Adrenal gland (tissue), 12 donors: ENCODE data around the gene ZCCHC17. TPM values are rescaled to one million over a fixed set of nuclear protein-coding genes. Genes with fewer than 3 reads are reported as not detected.

Experiments
- DNase-seq, 7 donors: peaks; one replicate each; pipeline ENCODE4 v3.0.0-alpha.2; 2019 to 2020
- H3K27ac ChIP-seq, 5 donors: fragments of 200-600 bp; sonication (generic) in 4 of 5; 1 replicate in 3 of 5; 2 replicates in 2 of 5; pipeline versions ENCODE4 v1.5.1 to v1.8.0; 2016 to 2020; ENCODE audit warnings: mild to moderate bottlenecking in 1 of 5
- H3K27me3 ChIP-seq: fragments of 200-600 bp; 2 replicates; pipeline ENCODE4 v1.8.0; 2021
- H3K36me3 ChIP-seq, 2 donors: fragments of 200-600 bp; replicated peaks in 1 of 2; 1 replicate in 1 of 2; 2 replicates in 1 of 2; pipeline versions ENCODE4 v1.5.1 to v1.8.0; 2018 to 2022
- H3K4me1 ChIP-seq, 2 donors: fragments of 200-600 bp; replicated peaks in 1 of 2; 1 replicate in 1 of 2; 2 replicates in 1 of 2; pipeline versions ENCODE4 v1.5.1 to v1.8.0; 2018 to 2021
- H3K4me3 ChIP-seq, 4 donors: fragments of 200-600 bp; sonication (generic) in 3 of 4; one replicate each; pipeline ENCODE4 v1.5.1; 2016 to 2018
- H3K9me3 ChIP-seq, 3 donors: fragments of 200-600 bp; sonication (generic) in 1 of 3; replicated peaks in 1 of 3; 1 replicate in 2 of 3; 2 replicates in 1 of 3; pipeline versions ENCODE4 v1.5.1 to v1.8.0; 2016 to 2021
- POLR2A ChIP-seq, 2 donors: fragments of 450-650 bp; IDR thresholded peaks; one replicate each; pipeline ENCODE4 v1.6.1; 2017; ENCODE audit warnings: antibody characterized with exemption in 2 of 2, mild to moderate bottlenecking in 2 of 2, moderate library complexity in 1 of 2
- WGBS, 4 donors: extraction: QIAGEN DNeasy Blood & Tissue Kit in 2 of 4; methylation state at CpG; one replicate each; pipeline versions ENCODE4 v1.1.5 to v1.1.7; 2013 to 2017; 5-methylcytosine and 5-hydroxymethylcytosine counted together
- intact Hi-C, 2 donors: fragments of 100-400 bp; cut with DNase I; formaldehyde crosslinking; loops; one replicate each; pipeline versions ENCODE4 v1.14.1 to v1.15.0; 2022 to 2023
- polyA plus RNA-seq, 3 donors: library from polyadenylated mRNA; stranded (reverse); fragments of 200-250 nt in 2 of 3; fragments of 350-450 nt in 1 of 3; fragmentation: Illumina TruSeq in 1 of 3; extraction: RNeasy Lipid Tissue Mini Kit (QIAGEN cat#74804) in 1 of 3; gene quantifications; one replicate each; pipeline ENCODE4 v1.2.3, GENCODE V29; 2013 to 2014
- total RNA-seq, 9 donors: library from RNA; depleted of rRNA in 4 of 9; stranded (reverse); fragments of >200 nt in 4 of 9; fragments of 120-200 nt in 1 of 9; fragmentation: NEBNext Ultra II Directional in 1 of 9; extraction: Animal tissue kit (Norgen Biotek cat#: 25700) in 1 of 9; gene quantifications; one replicate each; pipeline versions ENCODE4 v1.1.0 to v1.2.4, GENCODE V29; 2013 to 2023
- TF ChIP-seq, protein P1 (sequence below), 6 experiments: fragments of 450-650 bp in 4 of 6; fragments of 200-600 bp in 2 of 6; sonication (generic) in 1 of 6; IDR thresholded peaks; 1 replicate in 5 of 6; 2 replicates in 1 of 6; pipeline versions ENCODE4 v1.5.1 to v1.8.0; 2016 to 2021; ENCODE audit warnings: antibody characterized with exemption in 6 of 6, mild to moderate bottlenecking in 2 of 6, moderate library complexity in 1 of 6
- donor health status: healthy with polysubstance abuse.
- donor health status: Bipolar disorder and iron deficiency.
- donor health status: DM: yes; HTN: yes; CAD: no.
- donor health status: DM: no; HTN: no; CAD: no.
- donor health status: DM: no; HTN: no; CAD: no.
- donor health status: DM: yes; HTN: yes; CAD: no.

ZCCHC17 gene
- total and polyA plus RNA-seq, 12 donors, result 20.9 to 62.1 (median 29.5) TPM

DNA sequence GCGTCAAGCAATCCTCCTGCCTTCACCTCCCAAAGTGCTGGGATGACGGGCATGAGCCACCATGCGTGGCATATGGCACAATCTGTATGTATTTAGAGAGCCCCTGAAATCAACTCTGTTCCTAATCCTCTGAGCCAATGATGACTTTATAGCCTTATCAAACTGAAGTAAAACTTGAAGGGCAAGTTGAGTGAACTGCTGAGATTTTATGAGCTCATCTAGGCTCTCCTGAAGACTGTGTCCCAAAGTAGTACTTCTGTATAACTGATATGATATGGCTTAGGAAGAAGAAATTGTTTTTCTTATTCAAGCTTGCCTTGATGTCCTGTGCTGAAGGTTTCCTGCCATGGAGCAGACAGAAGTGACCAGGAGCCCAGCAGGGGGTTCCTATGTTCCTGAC is 33.4 kb upstream of the ZCCHC17 start:
- Histone ChIP-seq H3K36me3 (peaks cover 0 to 47% of the 10 kb centered on the region in 2 donors), H3K9me3 (no peaks in the 10 kb centered on the region), H3K4me3 (no peak overlapping the region), H3K27me3 (no peaks in the 10 kb centered on the region), H3K4me1 (peaks cover 18 to 43% of the 10 kb centered on the region in 2 donors), H3K27ac (peak overlapping the region in 2 of 5 donors; percentile 9 to 58)
- WGBS, 4 donors, result 96 to 97% (median 97%) methylated on average over 3 of the region's 3 CpGs
- DNase-seq, result no peak
- intact Hi-C loops, result no loop called here
- no peak for TF ChIP-seq POLR2A (IDR thresholded peaks at IDR 0.05)
- TF ChIP-seq, protein P1, sequence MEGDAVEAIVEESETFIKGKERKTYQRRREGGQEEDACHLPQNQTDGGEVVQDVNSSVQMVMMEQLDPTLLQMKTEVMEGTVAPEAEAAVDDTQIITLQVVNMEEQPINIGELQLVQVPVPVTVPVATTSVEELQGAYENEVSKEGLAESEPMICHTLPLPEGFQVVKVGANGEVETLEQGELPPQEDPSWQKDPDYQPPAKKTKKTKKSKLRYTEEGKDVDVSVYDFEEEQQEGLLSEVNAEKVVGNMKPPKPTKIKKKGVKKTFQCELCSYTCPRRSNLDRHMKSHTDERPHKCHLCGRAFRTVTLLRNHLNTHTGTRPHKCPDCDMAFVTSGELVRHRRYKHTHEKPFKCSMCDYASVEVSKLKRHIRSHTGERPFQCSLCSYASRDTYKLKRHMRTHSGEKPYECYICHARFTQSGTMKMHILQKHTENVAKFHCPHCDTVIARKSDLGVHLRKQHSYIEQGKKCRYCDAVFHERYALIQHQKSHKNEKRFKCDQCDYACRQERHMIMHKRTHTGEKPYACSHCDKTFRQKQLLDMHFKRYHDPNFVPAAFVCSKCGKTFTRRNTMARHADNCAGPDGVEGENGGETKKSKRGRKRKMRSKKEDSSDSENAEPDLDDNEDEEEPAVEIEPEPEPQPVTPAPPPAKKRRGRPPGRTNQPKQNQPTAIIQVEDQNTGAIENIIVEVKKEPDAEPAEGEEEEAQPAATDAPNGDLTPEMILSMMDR (IDR thresholded peaks at IDR 0.05), result no peak

DNA sequence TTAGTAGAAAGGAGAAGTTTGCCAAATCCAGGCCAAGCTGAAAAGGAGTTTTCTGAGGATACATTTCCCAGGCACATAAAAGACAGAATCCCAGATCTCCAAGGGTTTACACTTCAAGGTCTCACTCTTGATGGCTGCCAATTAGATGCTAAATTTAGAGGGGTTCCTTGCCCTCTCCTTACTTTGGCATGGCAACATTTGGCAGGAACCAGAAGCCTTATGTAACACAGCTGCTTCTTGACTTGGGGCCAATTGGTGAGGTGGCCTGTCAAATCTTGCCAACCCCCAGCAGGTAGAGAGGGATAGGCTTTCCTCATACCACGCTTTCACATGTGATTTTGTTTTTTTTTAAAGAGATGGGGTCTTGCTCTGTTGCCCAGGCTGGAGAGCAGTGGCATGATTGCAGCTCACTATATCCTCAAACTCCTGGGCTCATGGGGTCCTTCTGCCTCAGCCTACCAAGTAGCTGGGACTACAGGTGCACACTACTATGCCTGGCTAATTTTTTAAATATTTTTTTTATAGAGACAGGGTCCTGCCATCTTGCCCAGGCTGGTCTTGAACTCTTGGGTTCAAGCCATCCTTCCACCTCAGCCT is 31.9 kb upstream of the ZCCHC17 start:
- H3K9me3 ChIP-seq, result no peaks in the 10 kb centered on the region
- intact Hi-C loops, result no loop called here
- no peaks in the 10 kb centered on the region for H3K27me3 ChIP-seq
- peaks cover 15 to 36% of the 10 kb centered on the region in 2 donors for H3K4me1 ChIP-seq
- DNase-seq, result peak; percentile 36 to 81 (median 57)
- peak overlapping the region in 2 of 5 donors; percentile 21 to 50 for H3K27ac ChIP-seq
- TF ChIP-seq, protein P1 (IDR thresholded peaks at IDR 0.05), result no peak
- TF ChIP-seq POLR2A (IDR thresholded peaks at IDR 0.05), result no peak
- H3K36me3 ChIP-seq, result peaks cover 0 to 41% of the 10 kb centered on the region in 2 donors
- 44 to 92% (median 54%) methylated on average over 1 of the region's 1 CpG for WGBS, 4 donors
- H3K4me3 ChIP-seq, result no peak overlapping the region

DNA sequence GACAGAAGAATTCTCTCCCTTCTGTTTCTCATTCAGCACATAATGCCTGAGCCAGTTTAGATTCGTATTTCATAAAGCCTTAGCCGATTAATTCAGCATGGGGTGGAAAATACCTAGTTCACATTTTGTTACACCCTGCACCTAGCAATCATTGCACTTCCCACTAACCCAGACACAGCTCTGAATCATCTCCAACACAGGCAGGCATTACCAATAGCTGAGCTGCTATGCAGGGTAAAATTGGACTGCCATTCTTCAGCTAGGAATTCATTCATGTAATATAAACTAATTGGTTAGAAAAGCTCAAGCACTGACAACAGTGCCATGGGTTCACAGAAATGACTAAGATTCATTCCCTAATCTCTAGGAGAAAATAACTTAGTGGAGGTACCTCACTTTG is 30.3 kb upstream of the ZCCHC17 start:
- WGBS, 4 donors, result 83 to 95% (median 88%) methylated on average over 2 of the region's 2 CpGs
- intact Hi-C loops, result no loop called here
- peaks cover 13 to 32% of the 10 kb centered on the region in 2 donors for H3K4me1 ChIP-seq
- TF ChIP-seq POLR2A (IDR thresholded peaks at IDR 0.05), result no peak
- TF ChIP-seq, protein P1 (IDR thresholded peaks at IDR 0.05), result no peak
- H3K27me3 ChIP-seq, result no peaks in the 10 kb centered on the region
- H3K27ac ChIP-seq, result no peak overlapping the region
- no peak for DNase-seq
- H3K9me3 ChIP-seq, result no peaks in the 10 kb centered on the region
- no peak overlapping the region for H3K4me3 ChIP-seq
- H3K36me3 ChIP-seq, result peaks cover 0 to 51% of the 10 kb centered on the region in 2 donors

DNA sequence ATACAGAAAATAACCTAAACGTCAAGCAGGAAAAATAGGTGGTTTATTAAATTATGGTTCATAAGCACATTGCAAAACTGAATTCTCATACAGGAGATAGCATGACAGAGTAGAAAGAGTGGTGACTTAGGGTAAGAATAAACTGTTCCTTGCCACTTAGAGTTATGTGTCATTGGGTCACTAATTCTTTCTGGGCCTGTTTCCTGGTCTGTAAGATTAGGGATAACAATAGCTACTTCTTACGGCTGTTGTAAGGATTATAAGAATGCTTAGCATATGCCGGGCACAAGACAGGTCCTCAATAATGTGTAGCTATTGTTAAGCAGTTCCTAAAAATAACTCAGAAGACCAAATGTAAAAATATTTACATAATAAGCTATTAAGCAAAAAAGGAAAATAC is 24.5 kb upstream of the ZCCHC17 start:
- WGBS, 4 donors, result 62 to 83% (median 72%) methylated on average over 3 of the region's 3 CpGs
- Histone ChIP-seq H3K27ac (no peak overlapping the region), H3K9me3 (no peaks in the 10 kb centered on the region), H3K4me1 (peaks cover 0 to 5% of the 10 kb centered on the region in 2 donors), H3K27me3 (no peaks in the 10 kb centered on the region), H3K4me3 (no peak overlapping the region), H3K36me3 (peaks cover 0 to 46% of the 10 kb centered on the region in 2 donors)
- DNase-seq, result no peak
- TF ChIP-seq, protein P1 (IDR thresholded peaks at IDR 0.05), result no peak
- no peak for TF ChIP-seq POLR2A (IDR thresholded peaks at IDR 0.05)
- intact Hi-C loops, result no loop called here
